MCF 10A (cell line): ENCODE data around the gene ADGRA3. TPM values are rescaled to one million over a fixed set of nuclear protein-coding genes. Genes with fewer than 3 reads are reported as not detected.

Source experiments
- BruUV-seq: library from RNA; stranded (reverse); fragments of 400-500 nt; replicated peaks from 2 replicates; lab custom pipeline; 2021; lab: Mats Ljungman, UMichigan
- CTCF ChIA-PET: fragments of 300-600 bp; sonication (Branson Sonifier 250); formaldehyde crosslinking; extraction: SDS; loops from one replicate; lab custom pipeline; 2021; ENCODE audit warnings: antibody characterized with exemption, inconsistent platforms; lab: Yijun Ruan, JAX
- POLR2A ChIA-PET: fragments of 300-600, 350-650 bp; sonication (Branson Sonifier 250); formaldehyde crosslinking; extraction: SDS; loops from one replicate; lab custom pipeline; 2020; ENCODE audit warnings: antibody characterized with exemption, inconsistent platforms; lab: Yijun Ruan, JAX
- DNase-seq: peaks from one replicate; pipeline ENCODE4 v3.0.0-alpha.2; 2018; ENCODE audit not compliant: unreplicated experiment
- H3K27ac Mint-ChIP-seq: one replicate; pipeline ENCODE4 v1.8.0; 2022; ENCODE audit warnings: mild to moderate bottlenecking, low read depth, mixed read lengths; ENCODE audit not compliant: unreplicated experiment
- H3K27me3 Mint-ChIP-seq: one replicate; pipeline ENCODE4 v1.8.0; 2022; ENCODE audit warnings: mixed read lengths; ENCODE audit not compliant: insufficient read depth, unreplicated experiment
- H3K36me3 Mint-ChIP-seq: one replicate; pipeline ENCODE4 v1.8.0; 2022; ENCODE audit warnings: mild to moderate bottlenecking, moderate library complexity, mixed read lengths; ENCODE audit not compliant: insufficient read depth, unreplicated experiment
- H3K4me1 Mint-ChIP-seq: one replicate; pipeline ENCODE4 v1.8.0; 2022; ENCODE audit warnings: mixed read lengths; ENCODE audit not compliant: insufficient read depth, unreplicated experiment
- H3K4me3 Mint-ChIP-seq: one replicate; pipeline ENCODE4 v1.8.0; 2022; ENCODE audit warnings: mild to moderate bottlenecking, moderate library complexity, mixed read lengths; ENCODE audit not compliant: unreplicated experiment
- H3K9me3 Mint-ChIP-seq: one replicate; pipeline ENCODE4 v1.8.0; 2022; ENCODE audit warnings: mixed read lengths; ENCODE audit not compliant: unreplicated experiment
- intact Hi-C: fragments of 100-400 bp; cut with micrococcal nuclease; formaldehyde crosslinking; loops from 2 replicates; pipeline ENCODE4 v1.14.1; 2022
- total RNA-seq: library from RNA; stranded (reverse); gene quantifications from 2 replicates; pipeline ENCODE4 v1.2.3, GENCODE V29; 2022
- TF ChIP-seq, protein P1 (sequence below): fragments of 200-600 bp; IDR thresholded peaks from one replicate; pipeline ENCODE4 v1.8.0; 2022; ENCODE audit warnings: antibody characterized with exemption, mild to moderate bottlenecking; ENCODE audit not compliant: unreplicated experiment

ADGRA3 gene
- total RNA-seq, 1 experiment from 2014 or later: 25.2 TPM

DNA sequence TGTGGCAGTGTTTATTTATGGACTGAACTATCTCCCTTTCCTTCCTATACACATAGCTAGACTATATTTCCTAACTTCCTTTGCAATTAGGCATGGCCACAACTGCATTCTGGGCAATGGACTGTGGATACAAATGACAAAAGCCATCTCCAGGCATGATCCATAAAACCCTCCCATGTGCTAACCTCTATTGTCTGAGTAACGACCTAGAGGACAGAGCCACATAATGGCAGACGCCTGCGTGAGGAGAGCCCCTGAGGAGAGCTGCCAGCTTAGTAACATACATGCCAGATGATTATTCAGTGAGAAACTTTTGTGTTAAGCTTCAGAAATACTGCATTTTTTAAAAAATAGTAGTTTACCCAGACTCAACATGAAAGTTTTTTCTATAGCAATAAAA, 142.9 kb downstream of the ADGRA3 start:
- H3K9me3 Mint-ChIP-seq: peaks cover 6% of the 10 kb centered on the region
- no TSS peak for BruUV-seq

DNA sequence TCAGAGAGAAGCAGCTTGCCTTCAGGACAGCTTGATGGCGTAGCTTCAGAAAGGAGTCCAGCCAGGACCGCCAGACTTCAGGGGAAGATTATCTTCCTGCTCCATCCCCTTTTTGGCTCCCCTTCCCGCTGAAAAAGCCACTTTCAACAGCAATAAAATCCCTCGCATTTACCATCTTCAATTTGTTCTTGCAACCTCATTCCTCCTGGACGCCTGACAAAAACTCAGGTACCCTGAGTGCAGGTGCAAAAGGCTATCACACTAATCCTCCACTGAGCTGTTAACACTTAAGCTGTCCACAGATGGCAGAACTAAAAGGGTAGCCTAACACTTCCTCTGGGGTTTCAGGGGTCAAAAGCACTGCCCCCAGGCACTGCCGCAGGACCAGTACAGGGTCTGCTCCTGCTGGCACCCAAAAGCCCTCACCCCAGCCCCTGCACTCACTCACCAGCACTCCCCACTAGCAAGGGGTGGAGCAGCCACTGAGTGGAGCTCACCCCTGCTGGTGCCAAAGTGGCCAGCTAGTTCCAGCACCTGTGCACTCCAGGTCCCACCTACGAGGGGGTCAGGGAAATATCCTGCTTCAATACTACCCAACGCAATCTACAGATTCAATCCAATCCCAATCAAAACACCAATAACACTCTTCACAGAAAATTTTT, 145.8 kb downstream of the ADGRA3 start:
- Mint-ChIP-seq H3K36me3 (no peaks in the 10 kb centered on the region), H3K27me3 (no peaks in the 10 kb centered on the region), H3K4me3 (no peak overlapping the region), H3K27ac (no peak overlapping the region), H3K4me1 (no peaks in the 10 kb centered on the region), H3K9me3 (peaks cover 6% of the 10 kb centered on the region)
- TF ChIP-seq, protein P1, sequence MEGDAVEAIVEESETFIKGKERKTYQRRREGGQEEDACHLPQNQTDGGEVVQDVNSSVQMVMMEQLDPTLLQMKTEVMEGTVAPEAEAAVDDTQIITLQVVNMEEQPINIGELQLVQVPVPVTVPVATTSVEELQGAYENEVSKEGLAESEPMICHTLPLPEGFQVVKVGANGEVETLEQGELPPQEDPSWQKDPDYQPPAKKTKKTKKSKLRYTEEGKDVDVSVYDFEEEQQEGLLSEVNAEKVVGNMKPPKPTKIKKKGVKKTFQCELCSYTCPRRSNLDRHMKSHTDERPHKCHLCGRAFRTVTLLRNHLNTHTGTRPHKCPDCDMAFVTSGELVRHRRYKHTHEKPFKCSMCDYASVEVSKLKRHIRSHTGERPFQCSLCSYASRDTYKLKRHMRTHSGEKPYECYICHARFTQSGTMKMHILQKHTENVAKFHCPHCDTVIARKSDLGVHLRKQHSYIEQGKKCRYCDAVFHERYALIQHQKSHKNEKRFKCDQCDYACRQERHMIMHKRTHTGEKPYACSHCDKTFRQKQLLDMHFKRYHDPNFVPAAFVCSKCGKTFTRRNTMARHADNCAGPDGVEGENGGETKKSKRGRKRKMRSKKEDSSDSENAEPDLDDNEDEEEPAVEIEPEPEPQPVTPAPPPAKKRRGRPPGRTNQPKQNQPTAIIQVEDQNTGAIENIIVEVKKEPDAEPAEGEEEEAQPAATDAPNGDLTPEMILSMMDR: no peak
- no TSS peak for BruUV-seq
- ChIA-PET CTCF (interaction anchor here (1.6 to 3.4 kb wide), 3 partner anchors 12 to 581 kb away, joined by 6 to 16 read pairs (median 15); no protein-coding TSS in a partner anchor), POLR2A (no interaction called here)
- no peak for DNase-seq
- intact Hi-C loops: no loop called here

More for the DNA sequence above, 142.9 kb downstream of the ADGRA3 start:
- no peak for DNase-seq
- Mint-ChIP-seq H3K4me3 (no peak overlapping the region), H3K36me3 (no peaks in the 10 kb centered on the region), H3K27ac (no peak overlapping the region), H3K27me3 (no peaks in the 10 kb centered on the region), H3K4me1 (no peaks in the 10 kb centered on the region)
- intact Hi-C loops: no loop called here
- ChIA-PET CTCF (interaction anchor here (0.6 to 3.1 kb wide), 5 partner anchors 16 to 584 kb away, joined by 3 to 24 read pairs (median 4); no protein-coding TSS in a partner anchor), POLR2A (interaction anchor here (0.7 kb wide), 1 partner anchor 532 kb away, joined by 3 read pairs; no protein-coding TSS in a partner anchor)
- TF ChIP-seq, protein P1: no peak

DNA sequence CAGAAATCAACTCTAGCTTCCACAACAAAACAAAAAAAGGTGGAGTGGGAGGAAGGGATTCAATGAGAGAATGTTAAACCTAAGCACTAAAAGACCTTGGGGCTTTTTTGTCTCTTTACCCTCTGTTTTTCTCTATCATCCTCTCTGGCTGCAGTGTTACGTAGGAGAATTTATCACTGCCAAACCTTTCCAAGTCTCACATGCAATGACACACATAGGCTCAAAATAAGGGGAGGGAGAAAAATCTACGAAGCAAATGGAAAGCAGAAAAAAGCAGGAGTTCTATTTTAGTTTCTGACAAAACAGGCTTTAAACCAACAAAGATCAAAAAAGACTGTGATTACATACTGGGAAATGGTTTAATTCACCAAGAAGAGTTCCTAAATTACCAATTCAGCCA, 152.1 kb downstream of the ADGRA3 start:
- DNase-seq: no peak
- CTCF ChIA-PET: interaction anchor here (0.6 to 1.0 kb wide), 2 partner anchors 46 to 76 kb away, joined by 3 read pairs; no protein-coding TSS in a partner anchor
- Mint-ChIP-seq H3K36me3 (no peaks in the 10 kb centered on the region), H3K27me3 (no peaks in the 10 kb centered on the region), H3K4me1 (no peaks in the 10 kb centered on the region), H3K27ac (no peak overlapping the region), H3K9me3 (no peaks in the 10 kb centered on the region), H3K4me3 (no peak overlapping the region)
- BruUV-seq: no TSS peak
- TF ChIP-seq, protein P1: no peak
- intact Hi-C loops: no loop called here
- POLR2A ChIA-PET: interaction anchor here (0.6 kb wide), 1 partner anchor 862 kb away, joined by 3 read pairs; no protein-coding TSS in a partner anchor

DNA sequence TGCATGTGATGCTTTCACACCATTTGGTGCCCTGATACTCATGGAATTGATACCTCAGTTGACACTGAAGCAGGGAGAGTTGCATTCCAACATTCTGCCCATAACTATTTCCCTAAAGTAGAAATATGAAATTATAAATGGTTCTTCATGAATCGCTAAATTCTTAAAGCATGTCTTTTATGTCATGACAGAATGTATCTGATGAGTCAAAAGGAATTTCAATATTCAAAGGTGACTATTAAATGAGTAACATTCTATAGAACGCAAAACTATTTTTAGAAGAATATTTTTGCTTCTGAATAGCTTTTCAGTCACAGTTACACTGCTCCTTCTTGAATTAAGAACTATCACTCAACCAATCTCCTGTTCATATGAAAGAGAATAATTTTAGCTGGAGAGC, 152.8 kb downstream of the ADGRA3 start:
- Mint-ChIP-seq H3K36me3 (no peaks in the 10 kb centered on the region), H3K27ac (no peak overlapping the region), H3K9me3 (no peaks in the 10 kb centered on the region), H3K4me1 (no peaks in the 10 kb centered on the region), H3K27me3 (no peaks in the 10 kb centered on the region), H3K4me3 (no peak overlapping the region)
- ChIA-PET POLR2A (interaction anchor here (0.6 kb wide), 1 partner anchor 862 kb away, joined by 3 read pairs; no protein-coding TSS in a partner anchor), CTCF (interaction anchor here (0.6 to 2.2 kb wide), 3 partner anchors 26 to 75 kb away, joined by 3 to 9 read pairs (median 3); no protein-coding TSS in a partner anchor)
- TF ChIP-seq, protein P1: no peak
- no TSS peak for BruUV-seq
- no peak for DNase-seq
- intact Hi-C loops: no loop called here
